SU-DHL-6 (cell line): ENCODE results near the gene PCNX3.
A peak's percentile ranks its signal among the peaks of the same experiment; 100 is the strongest.

Experiments used
- H2AFZ ChIP-seq: fragments of 200-600 bp; sonication (generic); 2 replicates; pipeline ENCODE4 v1.6.1; 2014; ENCODE audit warnings: low read depth, mild to moderate bottlenecking, moderate library complexity, mixed read lengths, antibody characterized with exemption, low read length; ENCODE audit not compliant: severe bottlenecking
- H3F3A ChIP-seq: fragments of 200-600 bp; shearing (Covaris generic); 2 replicates; pipeline ENCODE4 v1.6.0; 2016; ENCODE audit warnings: antibody characterized with exemption, mild to moderate bottlenecking; ENCODE audit not compliant: insufficient read depth
- H3K27ac ChIP-seq: fragments of 200-600 bp; sonication (generic); 2 replicates; pipeline ENCODE4 v1.5.1; 2016; ENCODE audit warnings: low read depth, mild to moderate bottlenecking, low read length, moderate library complexity, mixed read lengths
- H3K27me3 ChIP-seq: fragments of 200-600 bp; sonication (generic), shearing (Covaris generic); 2 replicates; pipeline ENCODE4 v1.6.0; 2014; ENCODE audit warnings: mild to moderate bottlenecking, low read length
- H3K36me3 ChIP-seq: fragments of 200-600 bp; sonication (generic); 2 replicates; pipeline ENCODE4 v1.6.1; 2014; ENCODE audit warnings: mild to moderate bottlenecking, low read length, mixed read lengths
- H3K4me2 ChIP-seq: fragments of 300-600, 200-600 bp; shearing (Covaris generic), sonication (generic); 2 replicates; pipeline ENCODE4 v1.6.0; 2014; ENCODE audit warnings: low read length, low read depth, mild to moderate bottlenecking; ENCODE audit not compliant: poor library complexity, severe bottlenecking
- H3K4me3 ChIP-seq: fragments of 200-600 bp; sonication (generic); 2 replicates; pipeline ENCODE4 v1.5.1; 2014; ENCODE audit warnings: antibody characterized with exemption, low read length, mild to moderate bottlenecking, mixed read lengths; ENCODE audit not compliant: insufficient read depth, poor library complexity, severe bottlenecking
- H3K79me2 ChIP-seq: fragments of 200-600 bp; sonication (generic); 2 replicates; pipeline ENCODE4 v1.6.1; 2014; ENCODE audit warnings: mild to moderate bottlenecking, low read length, moderate library complexity; ENCODE audit not compliant: insufficient read depth
- H3K9ac ChIP-seq: fragments of 200-600 bp; sonication (generic); 2 replicates; pipeline ENCODE4 v1.7.0; 2014; ENCODE audit warnings: mild to moderate bottlenecking, low read length
- H3K9me2 ChIP-seq: fragments of 200-600 bp; sonication (generic); replicated peaks from 2 replicates; pipeline ENCODE4 v1.6.1; 2014; ENCODE audit warnings: low read length; ENCODE audit not compliant: insufficient read depth
- H3K9me3 ChIP-seq: fragments of 200-600 bp; sonication (generic); 2 replicates; pipeline ENCODE4 v1.6.1; 2014; ENCODE audit warnings: low read length, mixed read lengths; ENCODE audit not compliant: insufficient read depth
- H4K20me1 ChIP-seq: fragments of 200-600 bp; sonication (generic); 2 replicates; pipeline ENCODE4 v1.6.1; 2014; ENCODE audit warnings: low read depth, mild to moderate bottlenecking, antibody characterized with exemption, low read length, moderate library complexity, mixed read lengths
- EZH2phosphoT487 ChIP-seq: fragments of 200-600 bp; sonication (generic), shearing (Covaris generic); conservative IDR thresholded peaks from 2 replicates; pipeline ENCODE4 v1.6.1; 2018; ENCODE audit warnings: mild to moderate bottlenecking, antibody characterized with exemption, low read length, moderate library complexity, mixed read lengths
- TF ChIP-seq, protein P1 (sequence below): fragments of 200-600 bp; sonication (generic); IDR thresholded peaks from one replicate; pipeline ENCODE4 v1.5.1; 2017; ENCODE audit warnings: antibody characterized with exemption, mild to moderate bottlenecking, low read length, moderate library complexity; ENCODE audit not compliant: insufficient read depth, poor library complexity, severe bottlenecking

The PCNX3 gene

DNA sequence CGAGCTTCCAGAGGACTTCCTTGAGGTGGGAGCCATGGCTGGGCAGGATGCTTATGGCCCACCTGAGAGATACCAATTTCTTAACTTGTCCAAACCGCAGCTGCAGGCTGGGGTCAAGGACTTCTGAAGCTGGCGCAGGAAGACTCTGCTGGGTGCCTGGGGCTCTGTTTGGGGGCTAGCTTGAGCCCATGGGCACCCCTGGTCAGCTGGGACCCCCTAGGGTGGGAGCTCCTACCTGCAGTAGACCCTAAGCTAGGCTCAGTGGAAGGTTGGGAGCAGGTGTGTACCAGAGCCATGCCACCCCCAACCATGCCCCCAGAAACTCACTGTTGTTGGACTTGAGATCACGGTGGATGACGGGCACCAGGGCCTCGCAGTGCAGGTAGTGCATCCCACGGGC, 2.9 kb upstream of the PCNX3 start:
- no peaks in the 10 kb centered on the region for H3K9me2 ChIP-seq
- no peak overlapping the region for H2AFZ ChIP-seq
- no peak overlapping the region for H3K27ac ChIP-seq
- H3K27me3 ChIP-seq, result no peaks in the 10 kb centered on the region
- H3K4me2 ChIP-seq, result peak overlapping the region; percentile 78
- no peaks in the 10 kb centered on the region for H3K36me3 ChIP-seq
- TF ChIP-seq, protein P1, sequence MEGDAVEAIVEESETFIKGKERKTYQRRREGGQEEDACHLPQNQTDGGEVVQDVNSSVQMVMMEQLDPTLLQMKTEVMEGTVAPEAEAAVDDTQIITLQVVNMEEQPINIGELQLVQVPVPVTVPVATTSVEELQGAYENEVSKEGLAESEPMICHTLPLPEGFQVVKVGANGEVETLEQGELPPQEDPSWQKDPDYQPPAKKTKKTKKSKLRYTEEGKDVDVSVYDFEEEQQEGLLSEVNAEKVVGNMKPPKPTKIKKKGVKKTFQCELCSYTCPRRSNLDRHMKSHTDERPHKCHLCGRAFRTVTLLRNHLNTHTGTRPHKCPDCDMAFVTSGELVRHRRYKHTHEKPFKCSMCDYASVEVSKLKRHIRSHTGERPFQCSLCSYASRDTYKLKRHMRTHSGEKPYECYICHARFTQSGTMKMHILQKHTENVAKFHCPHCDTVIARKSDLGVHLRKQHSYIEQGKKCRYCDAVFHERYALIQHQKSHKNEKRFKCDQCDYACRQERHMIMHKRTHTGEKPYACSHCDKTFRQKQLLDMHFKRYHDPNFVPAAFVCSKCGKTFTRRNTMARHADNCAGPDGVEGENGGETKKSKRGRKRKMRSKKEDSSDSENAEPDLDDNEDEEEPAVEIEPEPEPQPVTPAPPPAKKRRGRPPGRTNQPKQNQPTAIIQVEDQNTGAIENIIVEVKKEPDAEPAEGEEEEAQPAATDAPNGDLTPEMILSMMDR, result no peak
- TF ChIP-seq EZH2phosphoT487, result no peak
- H4K20me1 ChIP-seq, result no peaks in the 10 kb centered on the region; the same call in 1 of the 2 replicates
- H3K79me2 ChIP-seq, result peaks cover 25% of the 10 kb centered on the region
- H3K4me3 ChIP-seq, result no peak overlapping the region
- no peaks in the 10 kb centered on the region for H3K9me3 ChIP-seq
- no peak overlapping the region; the same call in 1 of the 2 replicates for H3K9ac ChIP-seq
- no peaks in the 10 kb centered on the region for H3F3A ChIP-seq

DNA sequence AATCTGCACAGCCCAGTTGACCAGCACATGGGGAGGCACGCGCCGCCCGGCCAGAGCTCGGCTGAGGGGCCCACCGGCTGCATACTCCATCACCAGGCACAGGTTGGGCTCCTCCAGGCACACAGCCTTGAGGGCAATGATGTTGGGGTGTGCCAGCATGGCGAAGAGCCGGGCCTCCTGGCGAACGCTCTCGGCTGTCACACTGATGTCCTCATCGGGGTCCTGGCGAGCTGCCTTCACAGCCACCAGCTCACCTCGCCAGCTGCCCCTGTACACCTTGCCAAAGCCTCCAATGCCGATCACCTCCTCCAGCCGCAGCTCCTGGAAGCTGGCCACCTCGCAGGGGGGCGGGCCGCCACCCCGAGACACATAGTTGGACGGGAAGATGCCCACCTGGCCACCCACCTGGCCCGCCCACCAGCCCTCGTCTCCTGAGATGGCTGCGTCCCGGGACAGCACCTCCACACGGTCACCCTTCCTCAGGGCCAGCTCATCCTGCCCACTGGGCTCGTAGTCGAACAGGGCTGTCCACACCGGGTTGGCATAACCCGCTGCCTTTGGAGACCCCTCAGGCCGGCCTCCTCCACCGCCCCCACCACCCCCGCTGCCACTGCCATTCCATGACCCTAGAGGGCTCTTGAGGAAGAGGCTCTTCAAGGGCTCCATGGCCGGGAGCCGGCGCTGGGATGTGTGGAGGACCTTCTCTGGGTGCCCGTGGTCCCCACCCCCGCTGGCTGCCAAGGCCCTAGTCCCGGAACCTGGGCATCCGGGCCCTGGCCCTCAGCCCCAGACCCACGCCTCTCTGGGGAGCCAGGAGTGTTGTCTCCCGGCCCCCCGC, 2.3 kb upstream of the PCNX3 start:
- Histone ChIP-seq H3K4me3 (peak overlapping the region; percentile 85), H3K36me3 (no peaks in the 10 kb centered on the region), H3K9me2 (no peaks in the 10 kb centered on the region), H3F3A (no peaks in the 10 kb centered on the region), H2AFZ (peak overlapping the region; percentile 36), H3K27me3 (no peaks in the 10 kb centered on the region), H3K4me2 (peak overlapping the region; percentile 78), H3K27ac (peak overlapping the region; percentile 70), H3K9me3 (no peaks in the 10 kb centered on the region), H3K79me2 (peaks cover 30% of the 10 kb centered on the region), H3K9ac (peak overlapping the region; percentile 75), H4K20me1 (no peaks in the 10 kb centered on the region; the same call in 1 of the 2 replicates)
- TF ChIP-seq EZH2phosphoT487, result no peak

DNA sequence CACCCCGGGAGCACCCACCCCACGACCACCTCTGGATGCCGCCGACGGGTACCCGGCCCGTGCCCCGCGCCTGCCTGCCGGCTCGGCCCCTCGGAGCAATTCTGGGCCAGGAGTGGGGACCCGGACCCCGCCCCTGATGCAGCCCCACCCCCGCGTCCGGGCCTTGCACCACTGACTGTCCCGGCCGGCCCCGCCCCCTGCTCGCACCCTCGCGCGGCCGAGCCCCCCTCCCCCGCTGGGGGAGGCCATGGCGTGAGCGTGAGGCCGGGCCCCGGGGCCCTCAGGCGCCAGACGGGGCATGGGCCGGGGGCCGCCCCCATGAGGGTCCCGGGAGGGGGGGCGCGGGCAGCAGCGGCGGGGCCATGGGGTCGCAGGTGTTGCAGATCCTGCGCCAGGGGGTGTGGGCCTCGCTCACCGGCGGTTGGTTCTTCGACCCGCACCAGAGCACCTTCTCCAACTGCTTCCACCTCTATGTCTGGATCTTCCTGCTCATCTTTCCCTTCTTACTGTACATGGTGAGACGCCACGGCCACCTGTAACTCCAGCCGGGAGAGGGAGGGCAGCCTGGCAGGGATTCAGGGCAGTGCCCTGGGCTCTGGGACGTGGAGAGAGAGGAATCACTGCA, 486 bp downstream of the PCNX3 start:
- peaks cover 35% of the 10 kb centered on the region for H3K79me2 ChIP-seq
- H3K9ac ChIP-seq, result peak overlapping the region; percentile 92
- no peaks in the 10 kb centered on the region for H3F3A ChIP-seq
- peak overlapping the region; percentile 91 for H3K4me2 ChIP-seq
- no peaks in the 10 kb centered on the region for H3K27me3 ChIP-seq
- H3K27ac ChIP-seq, result peak overlapping the region; percentile 76
- H3K9me2 ChIP-seq, result no peaks in the 10 kb centered on the region
- no peak for TF ChIP-seq EZH2phosphoT487
- TF ChIP-seq, protein P1, result no peak
- peak overlapping the region; percentile 86 for H3K4me3 ChIP-seq
- no peak overlapping the region for H2AFZ ChIP-seq
- H4K20me1 ChIP-seq, result no peaks in the 10 kb centered on the region; the same call in 1 of the 2 replicates
- no peaks in the 10 kb centered on the region for H3K9me3 ChIP-seq
- H3K36me3 ChIP-seq, result no peaks in the 10 kb centered on the region
